Activated naive CD8-positive, alpha-beta T cell (primary cell): ENCODE results near the gene GART.
"Not testable (repeated sequence)": the region's sequence is repeated elsewhere in the genome, so short reads cannot be mapped to it uniquely, and the experiment has no call there.

Source experiments
- H3K27ac Mint-ChIP-seq: one replicate; pipeline ENCODE4 v1.8.0; 2021; ENCODE audit warnings: mixed read lengths
- H3K27me3 Mint-ChIP-seq: one replicate; pipeline ENCODE4 v1.8.0; 2021; ENCODE audit warnings: mixed read lengths
- H3K36me3 Mint-ChIP-seq: one replicate; pipeline ENCODE4 v1.8.0; 2021; ENCODE audit warnings: mixed read lengths
- H3K4me1 Mint-ChIP-seq: one replicate; pipeline ENCODE4 v1.8.0; 2021; ENCODE audit warnings: low read depth, mixed read lengths
- H3K4me3 Mint-ChIP-seq: one replicate; pipeline ENCODE4 v1.8.0; 2021; ENCODE audit warnings: mild to moderate bottlenecking, mixed read lengths
- H3K9me3 Mint-ChIP-seq: one replicate; pipeline ENCODE4 v1.8.0; 2021; ENCODE audit warnings: low read depth, mixed read lengths

The GART gene

GRCh38 chr21:33541756-33542639, at the start of gene GART:
Gene GART (minus strand): TSS chr21:33542117. CDS start chr21:33539315, 2,802 bp downstream.
- Mint-ChIP-seq H3K4me3 (peak within 1 kb of the TSS; percentile 99), H3K4me1 (peaks cover 43% of the 10 kb centered on the region), H3K27ac (peak within 1 kb of the TSS; percentile 100), H3K36me3 (peaks cover 14% of the 10 kb centered on the region), H3K9me3 (no peaks in the 10 kb centered on the region), H3K27me3 (no peaks in the 10 kb centered on the region)

- no peaks in the 10 kb centered on the region for H3K9me3 Mint-ChIP-seq
- peak within 1 kb of the TSS; percentile 75 for H3K27ac Mint-ChIP-seq
- H3K4me3 Mint-ChIP-seq: peak within 1 kb of the TSS; percentile 93
- H3K4me1 Mint-ChIP-seq: peaks cover 20% of the 10 kb centered on the region
- peaks cover 5% of the 10 kb centered on the region for H3K36me3 Mint-ChIP-seq
- H3K27me3 Mint-ChIP-seq: no peaks in the 10 kb centered on the region
These were observed 46.8 kb upstream of the GART start, which contains the start of gene DONSON for GRCh38 chr21:33588485-33589335. Gene DONSON (minus strand): TSS chr21:33588684. CDS start chr21:33588641, 43 bp downstream.

GRCh38 chr21:33587792-33588484, 46.0 kb upstream of the GART start:
- peak overlapping the region; percentile 88 for H3K4me3 Mint-ChIP-seq
- H3K9me3 Mint-ChIP-seq: no peaks in the 10 kb centered on the region
- H3K27ac Mint-ChIP-seq: peak overlapping the region; percentile 64
- peaks cover 5% of the 10 kb centered on the region for H3K36me3 Mint-ChIP-seq
- H3K4me1 Mint-ChIP-seq: peaks cover 20% of the 10 kb centered on the region
- H3K27me3 Mint-ChIP-seq: no peaks in the 10 kb centered on the region

GRCh38 chr21:33586927-33587326, 45.0 kb upstream of the GART start:
- Mint-ChIP-seq H3K27ac (no peak overlapping the region), H3K9me3 (no peaks in the 10 kb centered on the region), H3K36me3 (peaks cover 5% of the 10 kb centered on the region), H3K27me3 (no peaks in the 10 kb centered on the region), H3K4me1 (peaks cover 20% of the 10 kb centered on the region), H3K4me3 (peak overlapping the region; percentile 71)

GRCh38 chr21:33584455-33584854, 42.5 kb upstream of the GART start:
- H3K4me1 Mint-ChIP-seq: peaks cover 18% of the 10 kb centered on the region
- H3K9me3 Mint-ChIP-seq: no peaks in the 10 kb centered on the region
- H3K36me3 Mint-ChIP-seq: peaks cover 5% of the 10 kb centered on the region
- H3K4me3 Mint-ChIP-seq: no peak overlapping the region
- no peaks in the 10 kb centered on the region for H3K27me3 Mint-ChIP-seq
- no peak overlapping the region for H3K27ac Mint-ChIP-seq

- H3K36me3 Mint-ChIP-seq: peaks cover 5% of the 10 kb centered on the region
- H3K27me3 Mint-ChIP-seq: no peaks in the 10 kb centered on the region
These were observed 37.1 kb upstream of the GART start for GRCh38 chr21:33578959-33579542.

GRCh38 chr21:33578214-33578613, 36.3 kb upstream of the GART start:
- Mint-ChIP-seq H3K27ac (peak overlapping the region; percentile 86), H3K9me3 (no peaks in the 10 kb centered on the region), H3K4me1 (peaks cover 11% of the 10 kb centered on the region), H3K4me3 (no peak overlapping the region), H3K36me3 (peaks cover 5% of the 10 kb centered on the region), H3K27me3 (no peaks in the 10 kb centered on the region)

More at GRCh38 chr21:33578959-33579542, 37.1 kb upstream of the GART start:
- Mint-ChIP-seq H3K27ac (peak overlapping the region; percentile 86), H3K4me3 (no peak overlapping the region), H3K9me3 (no peaks in the 10 kb centered on the region), H3K4me1 (peaks cover 11% of the 10 kb centered on the region)

GRCh38 chr21:33576741-33577141, 34.8 kb upstream of the GART start:
- Mint-ChIP-seq H3K4me1 (peaks cover 12% of the 10 kb centered on the region), H3K27ac (peak overlapping the region; percentile 28)
- H3K36me3 Mint-ChIP-seq, H3K9me3 Mint-ChIP-seq, H3K4me3 Mint-ChIP-seq, H3K27me3 Mint-ChIP-seq: not testable (repeated sequence)

GRCh38 chr21:33572350-33572749, 30.4 kb upstream of the GART start:
- no peak overlapping the region for H3K4me3 Mint-ChIP-seq
- H3K27me3 Mint-ChIP-seq: no peaks in the 10 kb centered on the region
- no peak overlapping the region for H3K27ac Mint-ChIP-seq
- H3K9me3 Mint-ChIP-seq: no peaks in the 10 kb centered on the region
- peaks cover 2% of the 10 kb centered on the region for H3K36me3 Mint-ChIP-seq
- peaks cover 21% of the 10 kb centered on the region for H3K4me1 Mint-ChIP-seq

GRCh38 chr21:33569991-33570390, 28.1 kb upstream of the GART start:
- no peak overlapping the region for H3K4me3 Mint-ChIP-seq
- no peaks in the 10 kb centered on the region for H3K27me3 Mint-ChIP-seq
- peak overlapping the region; percentile 72 for H3K27ac Mint-ChIP-seq
- H3K36me3 Mint-ChIP-seq: no peaks in the 10 kb centered on the region
- no peaks in the 10 kb centered on the region for H3K9me3 Mint-ChIP-seq
- peaks cover 27% of the 10 kb centered on the region for H3K4me1 Mint-ChIP-seq

GRCh38 chr21:33568448-33568847, 26.5 kb upstream of the GART start:
- Mint-ChIP-seq H3K4me1 (peaks cover 29% of the 10 kb centered on the region), H3K27ac (peak overlapping the region; percentile 46), H3K36me3 (no peaks in the 10 kb centered on the region), H3K4me3 (no peak overlapping the region), H3K9me3 (no peaks in the 10 kb centered on the region), H3K27me3 (no peaks in the 10 kb centered on the region)

GRCh38 chr21:33567914-33568313, 26.0 kb upstream of the GART start:
- H3K4me1 Mint-ChIP-seq: peaks cover 32% of the 10 kb centered on the region
- H3K36me3 Mint-ChIP-seq: no peaks in the 10 kb centered on the region
- no peak overlapping the region for H3K4me3 Mint-ChIP-seq
- peak overlapping the region; percentile 46 for H3K27ac Mint-ChIP-seq
- H3K9me3 Mint-ChIP-seq: no peaks in the 10 kb centered on the region
- H3K27me3 Mint-ChIP-seq: no peaks in the 10 kb centered on the region

- Mint-ChIP-seq H3K27ac (no peak overlapping the region), H3K27me3 (no peaks in the 10 kb centered on the region)
These were observed 24.6 kb upstream of the GART start for GRCh38 chr21:33566514-33566913.

GRCh38 chr21:33562389-33562788, 20.5 kb upstream of the GART start:
- Mint-ChIP-seq H3K9me3 (no peaks in the 10 kb centered on the region), H3K27ac (no peak overlapping the region), H3K36me3 (peaks cover 12% of the 10 kb centered on the region), H3K4me3 (no peak overlapping the region), H3K4me1 (peaks cover 52% of the 10 kb centered on the region), H3K27me3 (no peaks in the 10 kb centered on the region)

More at GRCh38 chr21:33566514-33566913, 24.6 kb upstream of the GART start:
- Mint-ChIP-seq H3K4me3 (no peak overlapping the region), H3K36me3 (peaks cover under 1% of the 10 kb centered on the region), H3K4me1 (peaks cover 40% of the 10 kb centered on the region), H3K9me3 (no peaks in the 10 kb centered on the region)
